ENCODE measurements around the gene NSRP1.

GRCh38 chr17:30187573-30187972 is 71.0 kb downstream of the NSRP1 start:
- TF ChIP-seq CTCF (conservative IDR thresholded peaks at IDR 0.05) (no peak), EZH2 (IDR thresholded peaks at IDR 0.05; ENCODE audit: low read depth) (no peak)
